ENCODE results near the gene GSTO2. TPM values are rescaled to one million over a fixed set of nuclear protein-coding genes. Genes with fewer than 3 reads are reported as not detected.

The GSTO2 gene
- total RNA-seq, 1 donor, result 3.4 TPM

DNA sequence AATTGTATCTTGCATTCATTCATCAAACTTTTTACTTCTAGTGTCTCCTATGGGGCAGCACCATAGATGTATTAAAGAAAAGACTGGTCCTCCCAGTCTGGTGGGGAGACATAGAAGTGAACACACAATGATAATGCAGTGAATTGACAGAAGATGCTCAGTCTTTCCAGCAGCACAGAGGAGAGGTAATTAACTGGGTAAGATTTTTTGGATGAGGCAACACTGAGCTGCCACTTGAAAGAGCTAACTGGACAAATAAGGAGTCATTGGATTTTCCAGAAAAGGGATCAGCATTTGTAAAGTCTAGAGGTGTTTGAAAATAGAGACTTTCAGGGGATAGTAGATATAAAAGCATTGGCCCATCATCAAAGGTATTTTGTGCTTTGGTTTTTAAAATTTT lies 76.5 kb downstream of the GSTO2 start:
- H3K4me3 ChIP-seq (ENCODE audit: low read depth, low read length), result no peak overlapping the region
- TF ChIP-seq, protein P1, sequence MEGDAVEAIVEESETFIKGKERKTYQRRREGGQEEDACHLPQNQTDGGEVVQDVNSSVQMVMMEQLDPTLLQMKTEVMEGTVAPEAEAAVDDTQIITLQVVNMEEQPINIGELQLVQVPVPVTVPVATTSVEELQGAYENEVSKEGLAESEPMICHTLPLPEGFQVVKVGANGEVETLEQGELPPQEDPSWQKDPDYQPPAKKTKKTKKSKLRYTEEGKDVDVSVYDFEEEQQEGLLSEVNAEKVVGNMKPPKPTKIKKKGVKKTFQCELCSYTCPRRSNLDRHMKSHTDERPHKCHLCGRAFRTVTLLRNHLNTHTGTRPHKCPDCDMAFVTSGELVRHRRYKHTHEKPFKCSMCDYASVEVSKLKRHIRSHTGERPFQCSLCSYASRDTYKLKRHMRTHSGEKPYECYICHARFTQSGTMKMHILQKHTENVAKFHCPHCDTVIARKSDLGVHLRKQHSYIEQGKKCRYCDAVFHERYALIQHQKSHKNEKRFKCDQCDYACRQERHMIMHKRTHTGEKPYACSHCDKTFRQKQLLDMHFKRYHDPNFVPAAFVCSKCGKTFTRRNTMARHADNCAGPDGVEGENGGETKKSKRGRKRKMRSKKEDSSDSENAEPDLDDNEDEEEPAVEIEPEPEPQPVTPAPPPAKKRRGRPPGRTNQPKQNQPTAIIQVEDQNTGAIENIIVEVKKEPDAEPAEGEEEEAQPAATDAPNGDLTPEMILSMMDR (IDR thresholded peaks at IDR 0.05; ENCODE audit: insufficient read depth, low read length), result no peak
- no peak for DNase-seq (ENCODE audit: low read depth)

DNA sequence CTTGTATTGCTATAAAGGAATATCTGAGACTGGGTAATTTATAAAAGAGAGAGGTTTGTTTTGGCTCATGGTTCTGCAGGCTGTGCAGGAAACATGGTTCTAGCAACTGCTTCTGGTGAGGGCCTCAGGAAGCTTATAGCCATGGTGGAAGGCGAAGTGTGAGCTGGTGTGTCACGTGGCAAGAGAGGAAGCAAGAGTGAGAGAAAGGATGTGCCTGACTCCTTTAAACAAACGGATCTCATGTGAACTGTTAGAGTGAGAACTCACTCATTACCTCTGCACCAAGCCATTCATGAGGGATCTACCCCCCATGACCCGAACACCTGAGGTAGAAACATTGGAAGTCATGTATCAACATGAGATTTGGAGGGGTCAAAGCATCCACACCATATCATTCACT lies 77.0 kb downstream of the GSTO2 start:
- TF ChIP-seq, protein P1 (IDR thresholded peaks at IDR 0.05; ENCODE audit: insufficient read depth, low read length), result no peak
- no peak for DNase-seq (ENCODE audit: low read depth)
- no peak overlapping the region for H3K4me3 ChIP-seq (ENCODE audit: low read depth, low read length)

DNA sequence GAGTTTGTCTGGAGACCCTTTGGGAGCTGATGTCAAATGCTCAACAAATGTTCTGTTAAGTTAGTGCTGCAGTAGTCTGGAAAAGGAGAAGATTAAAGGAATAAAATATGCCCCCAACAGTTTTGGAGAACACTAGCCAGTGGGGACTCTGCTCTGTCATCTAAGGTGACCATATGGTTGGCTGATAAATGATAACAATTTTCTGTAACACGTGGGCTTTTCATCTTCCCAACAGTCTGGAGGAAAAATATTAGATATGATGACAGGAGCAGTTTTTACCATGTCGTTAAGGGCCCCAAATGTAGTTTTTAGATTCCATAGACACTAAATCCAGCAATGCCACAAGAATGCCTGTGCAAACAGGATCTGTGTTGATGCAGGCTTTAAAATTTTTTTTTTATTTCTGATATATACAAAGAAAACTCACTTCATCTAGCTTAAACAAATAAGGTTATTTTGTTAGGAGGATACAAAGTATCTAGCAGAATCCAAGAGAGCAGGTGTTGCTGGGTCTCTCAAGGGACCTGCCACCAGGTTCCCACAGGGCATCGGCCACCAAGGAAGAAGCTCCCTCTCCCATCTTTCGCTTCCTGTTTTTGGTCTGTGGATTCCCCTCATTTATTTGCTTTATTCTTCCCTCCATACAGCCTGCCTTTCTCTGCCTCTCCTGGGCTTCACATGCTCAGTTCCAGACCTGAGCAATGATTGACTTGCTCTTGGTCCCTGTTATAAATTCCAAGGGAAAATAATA lies 78.5 kb downstream of the GSTO2 start:
- H3K4me3 ChIP-seq (ENCODE audit: low read depth, low read length), result no peak overlapping the region
- no peak for DNase-seq (ENCODE audit: low read depth)
- TF ChIP-seq, protein P1 (IDR thresholded peaks at IDR 0.05; ENCODE audit: insufficient read depth, low read length), result no peak

DNA sequence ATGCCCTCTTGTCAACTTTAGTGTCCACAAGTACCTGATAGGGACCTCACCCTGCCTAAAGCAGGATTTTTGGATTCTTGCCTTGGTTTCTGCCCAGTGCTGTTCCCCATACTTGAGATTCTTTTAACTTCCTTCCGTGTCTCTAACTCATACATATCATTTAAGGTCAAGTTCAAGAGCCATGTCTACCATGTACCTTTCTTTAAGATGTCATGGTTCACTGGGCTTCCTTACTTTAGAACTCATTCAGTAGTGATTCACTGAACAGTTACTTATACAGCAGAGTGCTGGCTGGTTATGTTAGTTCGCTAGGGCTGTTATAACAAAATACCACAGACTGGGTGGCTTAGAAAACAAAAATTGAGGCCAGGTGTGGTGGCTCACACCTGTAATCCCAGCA lies 79.6 kb downstream of the GSTO2 start:
- H3K4me3 ChIP-seq (ENCODE audit: low read depth, low read length), result no peak overlapping the region
- TF ChIP-seq, protein P1 (IDR thresholded peaks at IDR 0.05; ENCODE audit: insufficient read depth, low read length), result no peak
- no peak for DNase-seq (ENCODE audit: low read depth)

DNA sequence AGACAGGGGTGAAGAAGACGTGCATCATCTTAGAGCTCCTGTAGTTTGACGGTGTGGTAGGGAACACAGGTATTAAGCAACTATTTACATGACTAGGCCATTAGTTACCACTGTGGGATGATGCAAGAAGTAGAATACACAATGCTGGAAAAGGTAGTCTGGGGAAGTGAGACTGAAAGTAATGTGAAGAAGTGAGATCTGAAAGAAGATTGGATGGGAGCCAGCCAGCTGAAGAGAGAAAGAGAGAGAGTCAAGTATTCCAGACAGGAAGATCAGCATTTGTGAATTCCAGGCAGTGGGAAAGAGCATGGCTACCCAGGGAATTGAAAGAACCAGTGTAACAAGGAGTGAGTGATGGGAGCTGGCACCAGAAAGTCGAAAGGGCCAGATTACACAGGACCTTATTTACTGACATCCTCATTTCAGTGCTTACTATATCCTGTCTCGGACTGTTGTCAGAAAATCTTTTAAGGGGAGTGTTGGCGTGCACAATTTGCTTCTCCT lies 80.7 kb downstream of the GSTO2 start:
- DNase-seq (ENCODE audit: low read depth), result peak; percentile 78
- TF ChIP-seq, protein P1 (IDR thresholded peaks at IDR 0.05; ENCODE audit: insufficient read depth, low read length), result no peak
- H3K4me3 ChIP-seq (ENCODE audit: low read depth, low read length), result no peak overlapping the region

DNA sequence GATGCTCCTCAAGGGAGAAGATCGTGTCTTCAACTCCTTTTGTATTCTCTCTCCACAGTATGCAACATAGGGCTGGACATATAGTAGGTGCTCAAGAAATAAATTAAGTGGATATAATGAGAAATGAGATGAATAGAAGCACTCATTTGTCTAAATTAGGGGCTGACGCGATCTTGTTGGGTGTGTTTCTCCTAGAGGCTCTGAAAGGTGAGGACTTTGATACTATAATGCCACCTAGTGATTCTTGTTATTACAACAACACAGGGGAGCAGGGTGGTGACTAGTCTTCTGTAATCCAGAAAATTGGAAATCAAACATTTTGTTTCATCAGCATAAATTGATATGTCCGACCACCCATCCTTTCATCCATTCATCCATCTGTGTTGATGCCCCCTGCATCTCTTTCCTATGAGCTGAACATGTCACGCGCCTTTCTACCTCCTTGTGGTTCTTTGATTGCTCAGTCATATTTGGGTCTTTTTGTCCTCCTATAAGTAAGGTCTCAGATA lies 81.2 kb downstream of the GSTO2 start:
- DNase-seq (ENCODE audit: low read depth), result peak; percentile 85
- H3K4me3 ChIP-seq (ENCODE audit: low read depth, low read length), result no peak overlapping the region

More for the DNA sequence above, 81.2 kb downstream of the GSTO2 start:
- TF ChIP-seq, protein P1 (IDR thresholded peaks at IDR 0.05; ENCODE audit: insufficient read depth, low read length), result peak; percentile 54
